ENCODE results near the gene BTBD9.

GRCh38 chr6:38485488-38485887, 154.2 kb downstream of the BTBD9 start:
- TF ChIP-seq CTCF (conservative IDR thresholded peaks at IDR 0.05) (no peak), EZH2 (IDR thresholded peaks at IDR 0.05; ENCODE audit: low read depth) (no peak)

Data from PC-9 (cell line).